ENCODE data around the gene NFKBIA. TPM values are rescaled to one million over a fixed set of nuclear protein-coding genes. Genes with fewer than 3 reads are reported as not detected.
"Not testable (repeated sequence)": the region's sequence is repeated elsewhere in the genome, so short reads cannot be mapped to it uniquely, and the experiment has no call there.

The NFKBIA gene
- total RNA-seq, 1 donor from 2014 or later, result 41.0 TPM

- no peak overlapping the region for H3K4me3 Mint-ChIP-seq (ENCODE audit: unreplicated experiment)
- TF ChIP-seq, protein P1, sequence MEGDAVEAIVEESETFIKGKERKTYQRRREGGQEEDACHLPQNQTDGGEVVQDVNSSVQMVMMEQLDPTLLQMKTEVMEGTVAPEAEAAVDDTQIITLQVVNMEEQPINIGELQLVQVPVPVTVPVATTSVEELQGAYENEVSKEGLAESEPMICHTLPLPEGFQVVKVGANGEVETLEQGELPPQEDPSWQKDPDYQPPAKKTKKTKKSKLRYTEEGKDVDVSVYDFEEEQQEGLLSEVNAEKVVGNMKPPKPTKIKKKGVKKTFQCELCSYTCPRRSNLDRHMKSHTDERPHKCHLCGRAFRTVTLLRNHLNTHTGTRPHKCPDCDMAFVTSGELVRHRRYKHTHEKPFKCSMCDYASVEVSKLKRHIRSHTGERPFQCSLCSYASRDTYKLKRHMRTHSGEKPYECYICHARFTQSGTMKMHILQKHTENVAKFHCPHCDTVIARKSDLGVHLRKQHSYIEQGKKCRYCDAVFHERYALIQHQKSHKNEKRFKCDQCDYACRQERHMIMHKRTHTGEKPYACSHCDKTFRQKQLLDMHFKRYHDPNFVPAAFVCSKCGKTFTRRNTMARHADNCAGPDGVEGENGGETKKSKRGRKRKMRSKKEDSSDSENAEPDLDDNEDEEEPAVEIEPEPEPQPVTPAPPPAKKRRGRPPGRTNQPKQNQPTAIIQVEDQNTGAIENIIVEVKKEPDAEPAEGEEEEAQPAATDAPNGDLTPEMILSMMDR (IDR thresholded peaks at IDR 0.05), result no peak
- peaks cover 2% of the 10 kb centered on the region for H3K9me3 Mint-ChIP-seq (ENCODE audit: low read depth)
- DNase-seq (ENCODE audit: low spot score), result no peak
- H3K27ac Mint-ChIP-seq (ENCODE audit: unreplicated experiment), result peak overlapping the region; percentile 82
- H3K4me1 Mint-ChIP-seq (ENCODE audit: low read depth), result peaks cover 62% of the 10 kb centered on the region
- no peaks in the 10 kb centered on the region for H3K27me3 Mint-ChIP-seq (ENCODE audit: low read depth)
- no peaks in the 10 kb centered on the region for H3K36me3 Mint-ChIP-seq (ENCODE audit: low read depth)
Observed at GRCh38 chr14:35366056-35366451, 38.5 kb downstream of the NFKBIA start.

GRCh38 chr14:35365130-35366055, 39.2 kb downstream of the NFKBIA start:
- Mint-ChIP-seq H3K9me3 (ENCODE audit: low read depth) (no peaks in the 10 kb centered on the region), H3K4me1 (ENCODE audit: low read depth) (peaks cover 62% of the 10 kb centered on the region), H3K27me3 (ENCODE audit: low read depth) (no peaks in the 10 kb centered on the region), H3K27ac (ENCODE audit: unreplicated experiment) (peak overlapping the region; percentile 82), H3K36me3 (ENCODE audit: low read depth) (no peaks in the 10 kb centered on the region), H3K4me3 (ENCODE audit: unreplicated experiment) (peak overlapping the region; percentile 38)
- TF ChIP-seq, protein P1 (IDR thresholded peaks at IDR 0.05), result no peak
- DNase-seq (ENCODE audit: low spot score), result no peak

DNA sequence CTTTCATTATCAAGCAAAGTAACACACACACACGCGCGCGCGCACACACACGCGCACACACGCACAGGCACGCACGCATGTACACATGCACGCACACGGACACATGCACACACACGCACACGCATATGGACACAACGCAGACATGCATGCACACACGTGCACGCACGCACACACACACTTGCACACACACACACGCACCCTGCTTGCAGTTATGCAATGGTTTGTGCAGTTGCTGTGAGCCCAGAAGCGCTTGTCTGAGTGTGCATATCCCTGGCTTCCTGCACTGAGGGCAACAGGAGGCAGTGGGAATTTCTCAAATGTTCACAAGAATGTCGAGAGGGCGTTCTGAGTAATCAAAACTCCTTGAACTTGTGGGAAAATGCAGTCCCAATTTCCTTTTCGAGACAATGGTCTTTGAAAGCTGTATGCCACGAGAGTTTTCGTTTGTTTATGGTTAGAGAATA, 41.6 kb downstream of the NFKBIA start:
- no peaks in the 10 kb centered on the region for H3K27me3 Mint-ChIP-seq (ENCODE audit: low read depth)
- peaks cover 41% of the 10 kb centered on the region for H3K4me1 Mint-ChIP-seq (ENCODE audit: low read depth)
- no peak for DNase-seq (ENCODE audit: low spot score)
- TF ChIP-seq, protein P1 (IDR thresholded peaks at IDR 0.05), result no peak
- no peaks in the 10 kb centered on the region for H3K36me3 Mint-ChIP-seq (ENCODE audit: low read depth)
- no peak overlapping the region for H3K27ac Mint-ChIP-seq (ENCODE audit: unreplicated experiment)
- no peak overlapping the region for H3K4me3 Mint-ChIP-seq (ENCODE audit: unreplicated experiment)
- no peaks in the 10 kb centered on the region for H3K9me3 Mint-ChIP-seq (ENCODE audit: low read depth)

DNA sequence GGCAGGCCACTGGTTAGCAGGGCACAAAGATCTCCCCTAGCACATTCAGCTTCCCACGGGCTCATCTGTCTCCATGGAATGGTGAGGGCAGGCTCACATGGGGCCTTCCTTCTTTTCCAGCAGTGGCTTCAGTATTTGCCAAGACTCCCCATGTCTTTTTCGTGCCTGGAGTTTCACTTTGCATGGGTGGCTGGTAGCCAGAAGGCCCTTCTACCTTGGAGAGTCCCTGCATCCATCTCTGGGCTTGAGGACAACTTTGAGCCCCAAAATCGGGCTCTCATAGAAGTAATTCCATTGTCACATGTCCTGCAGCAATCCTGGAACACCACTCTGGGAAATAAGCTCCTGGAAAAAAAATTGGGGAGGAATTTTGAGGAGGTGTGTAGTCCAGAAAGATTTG, 42.1 kb downstream of the NFKBIA start:
- no peak for DNase-seq (ENCODE audit: low spot score)
- no peak overlapping the region for H3K27ac Mint-ChIP-seq (ENCODE audit: unreplicated experiment)
- no peaks in the 10 kb centered on the region for H3K36me3 Mint-ChIP-seq (ENCODE audit: low read depth)
- TF ChIP-seq, protein P1 (IDR thresholded peaks at IDR 0.05), result no peak
- H3K27me3 Mint-ChIP-seq (ENCODE audit: low read depth), result no peaks in the 10 kb centered on the region
- no peaks in the 10 kb centered on the region for H3K9me3 Mint-ChIP-seq (ENCODE audit: low read depth)
- no peak overlapping the region for H3K4me3 Mint-ChIP-seq (ENCODE audit: unreplicated experiment)
- peaks cover 36% of the 10 kb centered on the region for H3K4me1 Mint-ChIP-seq (ENCODE audit: low read depth)

GRCh38 chr14:35361141-35361480, 43.4 kb downstream of the NFKBIA start:
- no peak overlapping the region for H3K27ac Mint-ChIP-seq (ENCODE audit: unreplicated experiment)
- H3K36me3 Mint-ChIP-seq (ENCODE audit: low read depth), result no peaks in the 10 kb centered on the region
- no peak overlapping the region for H3K4me3 Mint-ChIP-seq (ENCODE audit: unreplicated experiment)
- TF ChIP-seq, protein P1 (IDR thresholded peaks at IDR 0.05), result no peak
- H3K9me3 Mint-ChIP-seq (ENCODE audit: low read depth), result no peaks in the 10 kb centered on the region
- DNase-seq (ENCODE audit: low spot score), result no peak
- H3K4me1 Mint-ChIP-seq (ENCODE audit: low read depth), result peaks cover 37% of the 10 kb centered on the region
- no peaks in the 10 kb centered on the region for H3K27me3 Mint-ChIP-seq (ENCODE audit: low read depth)

GRCh38 chr14:35359655-35360054, 44.9 kb downstream of the NFKBIA start:
- H3K4me1 Mint-ChIP-seq (ENCODE audit: low read depth), result peaks cover 29% of the 10 kb centered on the region
- not testable (repeated sequence) for H3K27ac Mint-ChIP-seq (ENCODE audit: unreplicated experiment); H3K27me3 Mint-ChIP-seq (ENCODE audit: low read depth); H3K9me3 Mint-ChIP-seq (ENCODE audit: low read depth); H3K4me3 Mint-ChIP-seq (ENCODE audit: unreplicated experiment); H3K36me3 Mint-ChIP-seq (ENCODE audit: low read depth); DNase-seq (ENCODE audit: low spot score)
